ENCODE data around the gene CIB4.

GRCh38 chr2:26651470-26651771, 10.3 kb upstream of the CIB4 start:
- TF ChIP-seq, protein P1, sequence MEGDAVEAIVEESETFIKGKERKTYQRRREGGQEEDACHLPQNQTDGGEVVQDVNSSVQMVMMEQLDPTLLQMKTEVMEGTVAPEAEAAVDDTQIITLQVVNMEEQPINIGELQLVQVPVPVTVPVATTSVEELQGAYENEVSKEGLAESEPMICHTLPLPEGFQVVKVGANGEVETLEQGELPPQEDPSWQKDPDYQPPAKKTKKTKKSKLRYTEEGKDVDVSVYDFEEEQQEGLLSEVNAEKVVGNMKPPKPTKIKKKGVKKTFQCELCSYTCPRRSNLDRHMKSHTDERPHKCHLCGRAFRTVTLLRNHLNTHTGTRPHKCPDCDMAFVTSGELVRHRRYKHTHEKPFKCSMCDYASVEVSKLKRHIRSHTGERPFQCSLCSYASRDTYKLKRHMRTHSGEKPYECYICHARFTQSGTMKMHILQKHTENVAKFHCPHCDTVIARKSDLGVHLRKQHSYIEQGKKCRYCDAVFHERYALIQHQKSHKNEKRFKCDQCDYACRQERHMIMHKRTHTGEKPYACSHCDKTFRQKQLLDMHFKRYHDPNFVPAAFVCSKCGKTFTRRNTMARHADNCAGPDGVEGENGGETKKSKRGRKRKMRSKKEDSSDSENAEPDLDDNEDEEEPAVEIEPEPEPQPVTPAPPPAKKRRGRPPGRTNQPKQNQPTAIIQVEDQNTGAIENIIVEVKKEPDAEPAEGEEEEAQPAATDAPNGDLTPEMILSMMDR (IDR thresholded peaks at IDR 0.05; ENCODE audit: borderline replicate concordance, extremely low read depth, low read length, poor library complexity, severe bottlenecking): no peak
- no peak for TF ChIP-seq EZH2 (IDR thresholded peaks at IDR 0.05; ENCODE audit: borderline replicate concordance, low read depth, low read length, severe bottlenecking)

Measured in DND-41 (cell line).